ENCODE measurements around the gene ZBTB24. TPM values are rescaled to one million over a fixed set of nuclear protein-coding genes. Genes with fewer than 3 reads are reported as not detected.

The ZBTB24 gene
- total and polyA plus RNA-seq, 2 donors (not counting 3 experiments of a cell fraction or from before 2014, with no cell fraction given): 1.9 to 6.2 TPM

- no TSS peak for BruUV-seq (replicated peaks)
- dilution Hi-C loops (cut with MboI; ENCODE audit: extremely low pct_ligation_motif_present, low sequenced_read_pairs): no loop called here
- POLR2A ChIA-PET: no interaction called here
These were observed 34.4 kb downstream of the ZBTB24 start for GRCh38 chr6:109448615-109449014.

More at GRCh38 chr6:109448615-109449014, 34.4 kb downstream of the ZBTB24 start:
- DNase-seq (ENCODE audit: low read depth, low spot score): no peak
- Histone ChIP-seq H3K4me1 (ENCODE audit: control insufficient read depth, extremely low read depth, insufficient read depth, low read length) (no peaks in the 10 kb centered on the region), H2AFZ (ENCODE audit: low read depth, low read length) (no peak overlapping the region), H3K9ac (replicated peaks; ENCODE audit: extremely low read depth, insufficient read depth, low read length) (no peak overlapping the region), H3K79me2 (ENCODE audit: control insufficient read depth, insufficient read depth, low read length) (no peaks in the 10 kb centered on the region), H3K4me3 (replicated peaks in 1 of 3; ENCODE audit: insufficient read depth in 1 of 3, low read depth in 1 of 3, low read length in 3 of 3) (no peak overlapping the region), H3K9me1 (replicated peaks; ENCODE audit: control insufficient read depth, extremely low read depth, insufficient read depth, low read length) (no peaks in the 10 kb centered on the region), H3K27ac (ENCODE audit: insufficient read depth, low read depth, low read length) (no peak overlapping the region), H3K9me3 (replicated peaks; ENCODE audit: control insufficient read depth, insufficient read depth, low read length) (no peaks in the 10 kb centered on the region), H3K36me3 (ENCODE audit: control insufficient read depth in 2 of 2, extremely low read depth in 1 of 2, insufficient read depth in 2 of 2, low read length in 2 of 2) (peaks cover 0 to 9% of the 10 kb centered on the region in 2 experiments), H4K20me1 (replicated peaks; ENCODE audit: control insufficient read depth, extremely low read depth, insufficient read depth, low read length) (no peaks in the 10 kb centered on the region), H3K27me3 (ENCODE audit: control insufficient read depth in 2 of 2, insufficient read depth in 2 of 2, low read length in 2 of 2) (no peaks in the 10 kb centered on the region), H3K4me2 (ENCODE audit: insufficient read depth, low read length) (no peak overlapping the region)
- TF ChIP-seq MYC (IDR thresholded peaks at IDR 0.05; ENCODE audit: low read depth, low read length) (no peak), POLR2AphosphoS5 (IDR thresholded peaks at IDR 0.05; ENCODE audit: insufficient read depth, low read depth, low read length) (no peak), POLR2A (IDR thresholded peaks at IDR 0.05; ENCODE audit: low read depth, low read length) (no peak), GATA2 (IDR thresholded peaks at IDR 0.05; ENCODE audit: insufficient read depth, insufficient read length, low read depth, low read length) (no peak), JUN (IDR thresholded peaks at IDR 0.05; ENCODE audit: borderline replicate concordance, insufficient read depth, insufficient read length, low read depth) (no peak), MAX (IDR thresholded peaks at IDR 0.05; ENCODE audit: insufficient read depth, insufficient read length) (no peak), FOS (IDR thresholded peaks at IDR 0.05; ENCODE audit: borderline replicate concordance, insufficient read depth, low read length) (no peak), CTCF (IDR thresholded peaks at IDR 0.05; ENCODE audit: extremely low read depth in 1 of 2, insufficient read depth in 1 of 2, low read depth in 1 of 2, low read length in 2 of 2) (no peak), EZH2 (IDR thresholded peaks at IDR 0.05; ENCODE audit: borderline replicate concordance, low read depth, low read length, severe bottlenecking) (no peak)
- FAIRE-seq: no peak
- intact Hi-C loops (cut with micrococcal nuclease): no loop called here
- CTCF ChIA-PET: no interaction called here

Measured in endothelial cell of umbilical vein (primary cell).